ENCODE measurements around the gene RNF149.
"Not testable (repeated sequence)": the region's sequence is repeated elsewhere in the genome, so short reads cannot be mapped to it uniquely, and the experiment has no call there.

RNF149 gene, protein sequence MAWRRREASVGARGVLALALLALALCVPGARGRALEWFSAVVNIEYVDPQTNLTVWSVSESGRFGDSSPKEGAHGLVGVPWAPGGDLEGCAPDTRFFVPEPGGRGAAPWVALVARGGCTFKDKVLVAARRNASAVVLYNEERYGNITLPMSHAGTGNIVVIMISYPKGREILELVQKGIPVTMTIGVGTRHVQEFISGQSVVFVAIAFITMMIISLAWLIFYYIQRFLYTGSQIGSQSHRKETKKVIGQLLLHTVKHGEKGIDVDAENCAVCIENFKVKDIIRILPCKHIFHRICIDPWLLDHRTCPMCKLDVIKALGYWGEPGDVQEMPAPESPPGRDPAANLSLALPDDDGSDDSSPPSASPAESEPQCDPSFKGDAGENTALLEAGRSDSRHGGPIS

DNA sequence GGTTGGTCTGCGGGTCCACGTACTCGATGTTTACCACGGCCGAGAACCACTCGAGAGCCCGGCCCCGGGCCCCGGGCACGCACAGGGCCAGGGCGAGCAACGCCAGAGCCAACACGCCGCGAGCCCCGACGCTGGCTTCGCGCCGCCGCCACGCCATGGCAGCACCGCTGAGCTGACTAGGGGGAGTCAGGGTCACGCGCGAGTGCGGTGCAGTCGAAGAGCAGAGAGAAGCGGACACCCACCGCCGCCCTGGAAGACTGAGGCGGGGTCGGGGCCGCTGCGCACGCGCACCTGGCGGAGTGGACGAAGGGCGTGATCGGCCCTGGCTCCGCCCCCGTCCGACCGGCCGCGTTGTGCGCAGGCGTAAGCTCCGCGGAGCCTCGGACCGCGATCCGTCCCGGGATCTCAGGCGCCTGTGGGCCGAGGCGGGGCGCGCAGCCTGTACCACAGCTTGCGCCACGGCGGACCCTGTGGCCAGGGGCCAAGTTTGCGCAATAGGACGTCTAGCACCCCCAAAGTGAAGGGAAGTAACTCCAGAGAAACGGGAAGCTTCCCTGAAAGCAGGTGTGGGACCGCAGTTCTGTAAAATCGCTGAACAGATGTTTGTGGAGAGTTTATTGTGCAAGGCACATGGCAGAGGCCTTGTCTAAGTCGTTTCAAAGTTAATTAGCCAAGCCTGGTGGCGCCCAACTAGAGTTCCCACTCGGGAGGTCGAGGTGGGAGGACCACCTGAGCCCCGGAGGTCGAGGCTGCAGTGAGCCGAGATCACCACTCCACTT, at the start of gene RNF149:
RNF149 (minus strand) TSS at position 270 of the 779 bp plus-strand sequence; CDS start at position 157, 113 bp downstream.
- TF ChIP-seq, protein P1, sequence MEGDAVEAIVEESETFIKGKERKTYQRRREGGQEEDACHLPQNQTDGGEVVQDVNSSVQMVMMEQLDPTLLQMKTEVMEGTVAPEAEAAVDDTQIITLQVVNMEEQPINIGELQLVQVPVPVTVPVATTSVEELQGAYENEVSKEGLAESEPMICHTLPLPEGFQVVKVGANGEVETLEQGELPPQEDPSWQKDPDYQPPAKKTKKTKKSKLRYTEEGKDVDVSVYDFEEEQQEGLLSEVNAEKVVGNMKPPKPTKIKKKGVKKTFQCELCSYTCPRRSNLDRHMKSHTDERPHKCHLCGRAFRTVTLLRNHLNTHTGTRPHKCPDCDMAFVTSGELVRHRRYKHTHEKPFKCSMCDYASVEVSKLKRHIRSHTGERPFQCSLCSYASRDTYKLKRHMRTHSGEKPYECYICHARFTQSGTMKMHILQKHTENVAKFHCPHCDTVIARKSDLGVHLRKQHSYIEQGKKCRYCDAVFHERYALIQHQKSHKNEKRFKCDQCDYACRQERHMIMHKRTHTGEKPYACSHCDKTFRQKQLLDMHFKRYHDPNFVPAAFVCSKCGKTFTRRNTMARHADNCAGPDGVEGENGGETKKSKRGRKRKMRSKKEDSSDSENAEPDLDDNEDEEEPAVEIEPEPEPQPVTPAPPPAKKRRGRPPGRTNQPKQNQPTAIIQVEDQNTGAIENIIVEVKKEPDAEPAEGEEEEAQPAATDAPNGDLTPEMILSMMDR (IDR thresholded peaks at IDR 0.05; ENCODE audit: low read depth, low read length) = no peak
- H3K4me3 ChIP-seq (replicated peaks in 1 of 2; ENCODE audit: low read depth in 2 of 2, low read length in 2 of 2) = peak within 1 kb of the TSS; percentile 79
- peak; percentile 89 to 94 for DNase-seq (ENCODE audit: low read depth in 2 of 2)

DNA sequence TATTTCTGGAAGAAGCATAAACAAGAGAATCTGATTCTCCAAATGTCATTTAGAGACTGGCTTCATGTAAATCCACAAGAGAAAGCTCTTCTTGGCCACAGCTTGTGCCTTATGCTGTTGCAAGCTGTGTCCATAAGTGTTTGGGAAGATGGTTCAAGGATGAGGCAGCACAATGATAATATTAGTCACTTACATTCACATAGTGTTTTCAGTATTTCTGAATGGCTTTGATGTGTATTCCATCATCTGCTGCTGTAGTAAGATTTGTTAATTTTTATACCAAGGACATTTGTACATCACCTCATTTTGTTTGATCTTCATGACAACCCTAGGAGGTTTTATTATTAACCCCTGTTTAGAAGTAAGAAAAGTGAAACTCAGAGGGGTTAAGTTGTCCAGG, 48.9 kb upstream of the RNF149 start:
- DNase-seq (ENCODE audit: low read depth in 2 of 2) = peak in 1 of 2 donors; percentile 70
- TF ChIP-seq, protein P1 (IDR thresholded peaks at IDR 0.05; ENCODE audit: low read depth, low read length) = no peak
- H3K4me3 ChIP-seq (replicated peaks in 1 of 2; ENCODE audit: low read depth in 2 of 2, low read length in 2 of 2) = no peak overlapping the region

DNA sequence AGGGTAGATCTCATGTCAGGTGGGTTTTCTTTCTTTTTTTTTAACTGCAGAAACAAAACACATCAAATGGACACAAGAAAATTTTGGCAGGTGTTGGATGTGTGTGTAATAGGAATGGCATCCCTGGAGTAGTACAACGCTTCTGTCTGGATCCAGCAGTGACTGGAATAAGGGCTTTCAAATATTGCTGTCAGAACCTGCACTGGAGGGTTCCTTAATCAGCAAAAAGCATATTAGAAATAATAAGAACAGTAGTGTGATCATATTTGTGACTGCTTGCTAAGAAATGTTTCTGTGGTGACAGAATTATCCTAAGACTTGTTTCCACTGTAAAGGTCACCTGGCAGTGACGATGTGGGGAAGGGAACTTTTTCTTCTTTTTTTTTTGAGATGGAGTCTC, 48.0 kb upstream of the RNF149 start:
- no peak overlapping the region for H3K4me3 ChIP-seq (replicated peaks in 1 of 2; ENCODE audit: low read depth in 2 of 2, low read length in 2 of 2)
- DNase-seq (ENCODE audit: low read depth in 2 of 2) = peak; percentile 46 to 68
- TF ChIP-seq, protein P1 (IDR thresholded peaks at IDR 0.05; ENCODE audit: low read depth, low read length) = no peak

DNA sequence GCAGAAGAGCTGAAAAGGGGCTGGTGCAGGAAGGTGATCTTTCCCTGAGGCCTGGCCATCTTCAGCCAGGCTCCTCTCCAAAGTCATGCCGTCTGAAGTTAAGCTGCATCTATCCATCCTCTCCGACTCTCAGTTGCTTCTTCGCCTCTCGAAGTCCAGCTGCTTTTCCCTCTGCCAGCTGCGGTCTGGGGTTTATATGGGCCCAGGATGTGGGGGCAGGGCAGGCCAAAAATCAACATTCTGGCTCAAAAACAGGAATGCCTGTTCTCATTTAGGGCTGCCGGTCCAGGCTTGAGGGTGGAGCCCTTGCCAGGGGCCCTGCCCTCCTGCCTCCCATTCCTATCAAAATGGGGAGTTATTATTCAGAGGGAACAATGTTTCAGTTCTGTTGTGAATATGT, 47.6 kb upstream of the RNF149 start:
- no peak for DNase-seq (ENCODE audit: low read depth in 2 of 2)
- TF ChIP-seq, protein P1 (IDR thresholded peaks at IDR 0.05; ENCODE audit: low read depth, low read length) = no peak

DNA sequence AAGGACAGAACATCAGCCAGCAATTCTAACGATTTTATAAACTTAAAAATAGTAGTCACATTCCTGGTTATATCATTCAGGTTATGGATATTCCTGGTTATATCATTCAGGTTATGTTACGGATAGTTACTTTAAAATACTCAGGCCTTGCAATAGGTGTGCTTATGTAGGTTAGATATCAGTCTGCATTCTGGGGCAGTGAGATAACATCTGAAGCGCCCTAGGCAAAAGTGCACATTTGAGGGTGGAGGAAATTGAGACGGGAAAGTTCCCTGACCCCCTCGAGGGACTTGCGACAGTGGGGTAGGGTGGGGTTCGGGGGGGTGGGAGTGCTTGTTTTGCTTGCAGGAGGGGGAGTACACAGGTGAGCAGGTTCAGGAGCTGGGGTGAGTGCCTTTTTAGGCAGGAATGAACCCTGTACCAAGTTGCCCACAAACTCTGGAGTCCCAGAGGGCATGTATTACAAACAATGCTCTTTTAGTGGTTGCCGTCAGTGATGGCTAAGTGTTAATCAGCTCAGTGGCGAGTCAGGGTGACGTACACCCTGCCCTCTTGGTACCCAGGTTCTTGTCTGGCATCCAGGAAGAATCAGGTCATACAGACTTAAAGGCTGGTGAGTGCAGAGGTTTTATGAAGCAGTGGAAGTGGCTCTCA, 47.0 kb upstream of the RNF149 start:
- TF ChIP-seq, protein P1 (IDR thresholded peaks at IDR 0.05; ENCODE audit: low read depth, low read length) = no peak
- no peak overlapping the region for H3K4me3 ChIP-seq (replicated peaks in 1 of 2; ENCODE audit: low read depth in 2 of 2, low read length in 2 of 2)
- peak in 1 of 2 donors; percentile 12 for DNase-seq (ENCODE audit: low read depth in 2 of 2)

More for the DNA sequence above, 47.6 kb upstream of the RNF149 start:
- H3K4me3 ChIP-seq (replicated peaks in 1 of 2; ENCODE audit: low read depth in 2 of 2, low read length in 2 of 2) = no peak overlapping the region

DNA sequence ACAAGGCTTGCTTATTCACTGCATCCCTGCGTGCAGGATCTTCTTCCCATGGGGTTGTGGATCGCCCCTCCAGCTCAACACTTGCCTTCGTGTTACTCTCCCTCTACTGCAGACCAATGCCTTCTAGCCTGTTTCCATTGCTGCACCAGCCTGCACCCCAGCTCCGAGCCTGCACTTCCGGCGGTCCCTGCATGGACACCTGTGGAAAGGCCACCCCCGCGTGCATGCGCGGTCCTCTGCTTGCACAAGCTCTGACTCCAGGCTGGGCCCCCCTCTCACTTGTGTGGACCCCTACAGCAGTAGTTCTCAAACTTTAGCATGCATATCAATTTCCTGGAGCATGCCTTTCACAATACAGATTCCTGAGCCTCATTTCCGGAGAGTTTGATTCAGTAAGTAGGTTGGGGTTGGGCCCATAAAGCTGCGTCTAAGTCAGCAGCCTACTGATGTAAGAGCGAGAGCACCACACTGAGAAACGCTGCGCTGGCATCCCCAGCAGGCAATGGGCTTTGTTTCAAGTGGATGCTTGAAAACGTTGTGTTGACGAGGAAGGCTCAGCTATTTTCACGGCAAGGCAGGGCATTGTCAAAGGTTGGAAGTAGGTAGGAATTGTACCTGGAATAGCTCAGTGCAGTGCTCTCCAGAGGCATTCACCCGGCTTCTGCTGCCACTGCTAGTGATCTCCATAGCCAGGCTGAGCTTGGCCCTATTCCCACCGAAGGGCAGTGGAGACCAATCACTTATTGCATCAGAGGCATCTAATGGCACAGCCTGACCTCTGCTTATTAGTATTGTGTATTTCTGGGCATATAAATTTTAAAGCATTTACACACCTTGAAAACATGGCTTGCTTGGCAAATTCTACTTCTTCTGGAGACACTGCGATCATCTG, 46.2 kb upstream of the RNF149 start:
- DNase-seq (ENCODE audit: low read depth in 2 of 2) = no peak
- TF ChIP-seq, protein P1 (IDR thresholded peaks at IDR 0.05; ENCODE audit: low read depth, low read length) = no peak
- no peak overlapping the region for H3K4me3 ChIP-seq (replicated peaks in 1 of 2; ENCODE audit: low read depth in 2 of 2, low read length in 2 of 2)

DNA sequence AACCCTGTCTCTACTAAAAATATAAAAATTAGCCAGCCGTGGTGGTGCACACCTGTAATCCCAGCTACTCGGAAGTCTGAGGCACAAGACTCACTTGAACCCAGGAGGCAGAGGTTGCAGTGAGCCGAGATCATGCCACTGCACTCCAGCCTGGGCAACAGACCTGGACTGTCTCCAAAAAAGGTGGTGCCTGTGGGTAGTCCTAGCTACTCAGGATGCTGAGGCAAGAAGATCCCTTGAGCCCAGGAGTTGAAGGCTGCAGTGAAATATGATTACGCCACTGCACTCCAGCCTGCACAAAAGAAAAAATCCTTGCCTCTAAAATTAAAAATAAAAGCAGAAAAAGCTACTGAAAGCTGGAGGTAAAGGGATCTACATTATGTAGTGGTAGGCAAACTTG, 44.1 kb upstream of the RNF149 start:
- not testable (repeated sequence) for H3K4me3 ChIP-seq (replicated peaks in 1 of 2; ENCODE audit: low read depth in 2 of 2, low read length in 2 of 2)
- DNase-seq (ENCODE audit: low read depth in 2 of 2) = peak in 1 of 2 donors; percentile 6
